H1 (cell line): Measurements from ENCODE around the gene OPRD1. TPM values are rescaled to one million over a fixed set of nuclear protein-coding genes. Genes with fewer than 3 reads are reported as not detected.

Experiments used
- ATF3 ChIP-seq: IDR thresholded peaks from 2 replicates; pipeline ENCODE4 v1.6.1; 2011; ENCODE audit warnings: low read depth, mild to moderate bottlenecking, low read length; ENCODE audit not compliant: insufficient read depth
- E2F6 ChIP-seq: IDR thresholded peaks from 2 replicates; pipeline ENCODE4 v1.6.1; 2012; ENCODE audit warnings: inconsistent platforms
- polyA plus RNA-seq, 7 experiments: library from polyadenylated mRNA; depleted of rRNA in 3 of 7; stranded (reverse) in 5 of 7; unstranded in 2 of 7; fragments of >200 nt in 5 of 7; fragments of 200-250 nt in 2 of 7; gene quantifications; 1 replicate in 5 of 7; 2 replicates in 1 of 7; 4 replicates in 1 of 7; pipeline versions ENCODE4 v1.2.1 to v1.2.3, GENCODE V29; 2011 to 2013; ENCODE audit warnings: missing spikeins in 2 of 7, mixed read lengths in 2 of 7
- total RNA-seq: library from RNA; stranded (reverse); fragmentation: NEBNext Ultra II Directional; extraction: Animal tissue kit (Norgen Biotek cat#: 25700); gene quantifications from 2 replicates; pipeline ENCODE4 v1.2.1, GENCODE V29; 2021

OPRD1 gene
- total and polyA plus RNA-seq, 2 of the 8 experiments (the other 6 are each of a cell fraction or from before 2014, with no cell fraction given): 2.6 to 3.7 TPM

GRCh38 chr1:28905921-28906666 lies 94.1 kb downstream of the OPRD1 start (continued):
- no peak for TF ChIP-seq ATF3
- no peak for TF ChIP-seq E2F6
